K562 (cell line): ENCODE results near the gene CPLX3. TPM values are rescaled to one million over a fixed set of nuclear protein-coding genes. Genes with fewer than 3 reads are reported as not detected.

Source experiments
- microRNA-seq: library from miRNA; unstranded; fragments of <30 nt; microRNA quantifications from one replicate; pipeline ENCODE4, GENCODE V29; 2018; ENCODE audit warnings: borderline microRNAs expressed
- polyA plus RNA-seq, 8 experiments: library from polyadenylated mRNA; depleted of rRNA in 4 of 8; stranded (reverse) in 5 of 8; unstranded in 3 of 8; fragments of >200 nt; fragmentation: Nextera tagmentation in 2 of 8; fragmentation: Illumina TruSeq in 1 of 8; extraction: Ambion mirVana in 2 of 8; extraction: Trizol in 1 of 8; gene quantifications; 2 replicates each; pipeline versions ENCODE4 v1.2.1 to v1.2.3, GENCODE V29; 2011 to 2014; ENCODE audit warnings: inconsistent platforms in 1 of 8, missing spikeins in 1 of 8
- small RNA-seq: library from RNA; depleted of rRNA; stranded (forward); fragments of <200 nt; gene quantifications from one replicate; pipeline ENCODE3, GENCODE V24; 2014
- total RNA-seq, 7 experiments: library from RNA; depleted of rRNA in 6 of 7; stranded (reverse); fragments of >200 nt in 6 of 7; fragmentation: Illumina TruSeq in 2 of 7; extraction: Trizol in 2 of 7; gene quantifications; 2 replicates each; pipeline versions ENCODE4 v1.2.1 to v1.2.3, GENCODE V29; 2011 to 2021; ENCODE audit warnings: low replicate concordance in 1 of 7

Gene CPLX3
- total and polyA plus RNA-seq, 9 of the 15 experiments (the other 6 are each of a cell fraction or from before 2014, with no cell fraction given): not detected

Small RNAs within 50 kb of the gene (microRNA-seq; reads per million reads assigned to microRNA genes)
- not detected for gene MIR4513
- 0.73 reads per million for gene MIR6882

Small RNAs within 50 kb of the gene (small RNA-seq; reads per million reads assigned to genes)
- gene CPLX3 (not detected), gene MIR4513 (not detected), gene MIR6882 (0.26 reads per million)

Other genes with a start within 250 kb of the CPLX3 start
Only the 7 nearest of the 14 such genes appear.
- gene CYP1A2, start 77.8 kb upstream of the CPLX3 start, total RNA-seq (2014; rRNA removed): not detected in 2 replicates
- not detected in 2 replicates for gene CYP1A2, start 77.8 kb upstream of the CPLX3 start, total RNA-seq (2014; rRNA removed; fragmentation: Illumina TruSeq; extraction: Trizol)
- not detected in 2 replicates for gene CYP1A2, start 77.8 kb upstream of the CPLX3 start, total RNA-seq (2015; rRNA removed; fragmentation: Illumina TruSeq; extraction: Trizol)
- gene CYP1A2, start 77.8 kb upstream of the CPLX3 start, total RNA-seq (2021): not detected in 2 replicates
- gene CYP1A2, start 77.8 kb upstream of the CPLX3 start, polyA plus RNA-seq (2011; rRNA removed): not detected in 2 replicates
- gene CYP1A2, start 77.8 kb upstream of the CPLX3 start, polyA plus RNA-seq (2014; fragmentation: Illumina TruSeq; extraction: Trizol): not detected in 2 replicates
- gene CYP1A2, start 77.8 kb upstream of the CPLX3 start, polyA plus RNA-seq (2014; fragmentation: Nextera tagmentation; extraction: Ambion mirVana): not detected
- gene CYP1A2, start 77.8 kb upstream of the CPLX3 start, polyA plus RNA-seq (2014; rRNA removed): not detected in 2 replicates
- gene CSK, start 44.5 kb upstream of the CPLX3 start, total RNA-seq (2014; rRNA removed): 22.7 and 25.4 TPM in 2 replicates
- gene CSK, start 44.5 kb upstream of the CPLX3 start, total RNA-seq (2014; rRNA removed; fragmentation: Illumina TruSeq; extraction: Trizol): 9.2 and 13.8 TPM in 2 replicates
- 22.5 and 24.8 TPM in 2 replicates for gene CSK, start 44.5 kb upstream of the CPLX3 start, total RNA-seq (2015; rRNA removed; fragmentation: Illumina TruSeq; extraction: Trizol)
- 108 and 112 TPM in 2 replicates for gene CSK, start 44.5 kb upstream of the CPLX3 start, total RNA-seq (2021)
- 17.2 and 21.5 TPM in 2 replicates for gene CSK, start 44.5 kb upstream of the CPLX3 start, polyA plus RNA-seq (2011; rRNA removed)
- gene CSK, start 44.5 kb upstream of the CPLX3 start, polyA plus RNA-seq (2014; fragmentation: Illumina TruSeq; extraction: Trizol): 63.0 and 74.3 TPM in 2 replicates
- 1 to 10 TPM; 1.5 to 2.4 TPM for gene CSK, start 44.5 kb upstream of the CPLX3 start, polyA plus RNA-seq (2014; fragmentation: Nextera tagmentation; extraction: Ambion mirVana)
- gene CSK, start 44.5 kb upstream of the CPLX3 start, polyA plus RNA-seq (2014; rRNA removed): 32.6 and 41.5 TPM in 2 replicates
- gene LMAN1L, start 13.8 kb upstream of the CPLX3 start, total RNA-seq (2014; rRNA removed): not detected in 2 replicates
- not detected in 2 replicates for gene LMAN1L, start 13.8 kb upstream of the CPLX3 start, total RNA-seq (2014; rRNA removed; fragmentation: Illumina TruSeq; extraction: Trizol)
- not detected in 2 replicates for gene LMAN1L, start 13.8 kb upstream of the CPLX3 start, total RNA-seq (2015; rRNA removed; fragmentation: Illumina TruSeq; extraction: Trizol)
- not detected in 2 replicates for gene LMAN1L, start 13.8 kb upstream of the CPLX3 start, total RNA-seq (2021)
- gene LMAN1L, start 13.8 kb upstream of the CPLX3 start, polyA plus RNA-seq (2011; rRNA removed): not detected in 2 replicates
- not detected in 2 replicates for gene LMAN1L, start 13.8 kb upstream of the CPLX3 start, polyA plus RNA-seq (2014; fragmentation: Illumina TruSeq; extraction: Trizol)
- not detected for gene LMAN1L, start 13.8 kb upstream of the CPLX3 start, polyA plus RNA-seq (2014; fragmentation: Nextera tagmentation; extraction: Ambion mirVana)
- not detected in 2 replicates for gene LMAN1L, start 13.8 kb upstream of the CPLX3 start, polyA plus RNA-seq (2014; rRNA removed)
- 34.9 and 35.9 TPM in 2 replicates for gene ULK3, start 16.5 kb downstream of the CPLX3 start, total RNA-seq (2014; rRNA removed)
- gene ULK3, start 16.5 kb downstream of the CPLX3 start, total RNA-seq (2014; rRNA removed; fragmentation: Illumina TruSeq; extraction: Trizol): 18.2 and 19.3 TPM in 2 replicates
- 24.9 and 25.5 TPM in 2 replicates for gene ULK3, start 16.5 kb downstream of the CPLX3 start, total RNA-seq (2015; rRNA removed; fragmentation: Illumina TruSeq; extraction: Trizol)
- gene ULK3, start 16.5 kb downstream of the CPLX3 start, total RNA-seq (2021): 36.9 and 38.3 TPM in 2 replicates
- 61.5 and 68.0 TPM in 2 replicates for gene ULK3, start 16.5 kb downstream of the CPLX3 start, polyA plus RNA-seq (2011; rRNA removed)
- 43.2 and 49.7 TPM in 2 replicates for gene ULK3, start 16.5 kb downstream of the CPLX3 start, polyA plus RNA-seq (2014; fragmentation: Illumina TruSeq; extraction: Trizol)
- under 1 TPM; 0.68 to 0.88 TPM for gene ULK3, start 16.5 kb downstream of the CPLX3 start, polyA plus RNA-seq (2014; fragmentation: Nextera tagmentation; extraction: Ambion mirVana)
- 60.9 and 62.5 TPM in 2 replicates for gene ULK3, start 16.5 kb downstream of the CPLX3 start, polyA plus RNA-seq (2014; rRNA removed)
- gene SCAMP2, start 46.7 kb downstream of the CPLX3 start, total RNA-seq (2014; rRNA removed): 15.2 and 23.5 TPM in 2 replicates
- 16.0 and 17.0 TPM in 2 replicates for gene SCAMP2, start 46.7 kb downstream of the CPLX3 start, total RNA-seq (2014; rRNA removed; fragmentation: Illumina TruSeq; extraction: Trizol)
- 20.0 and 20.1 TPM in 2 replicates for gene SCAMP2, start 46.7 kb downstream of the CPLX3 start, total RNA-seq (2015; rRNA removed; fragmentation: Illumina TruSeq; extraction: Trizol)
- gene SCAMP2, start 46.7 kb downstream of the CPLX3 start, total RNA-seq (2021): 40.9 and 44.6 TPM in 2 replicates
- gene SCAMP2, start 46.7 kb downstream of the CPLX3 start, polyA plus RNA-seq (2011; rRNA removed): 40.2 and 90.8 TPM in 2 replicates
- gene SCAMP2, start 46.7 kb downstream of the CPLX3 start, polyA plus RNA-seq (2014; fragmentation: Illumina TruSeq; extraction: Trizol): 53.7 and 61.1 TPM in 2 replicates
- 10 to 100 TPM in 1 of 2 experiments, 1 to 10 TPM in 1; 5.9 to 11.2 TPM for gene SCAMP2, start 46.7 kb downstream of the CPLX3 start, polyA plus RNA-seq (2014; fragmentation: Nextera tagmentation; extraction: Ambion mirVana)
- gene SCAMP2, start 46.7 kb downstream of the CPLX3 start, polyA plus RNA-seq (2014; rRNA removed): 28.1 and 40.0 TPM in 2 replicates
- 40.5 and 58.3 TPM in 2 replicates for gene MPI, start 63.4 kb downstream of the CPLX3 start, total RNA-seq (2014; rRNA removed)
- gene MPI, start 63.4 kb downstream of the CPLX3 start, total RNA-seq (2014; rRNA removed; fragmentation: Illumina TruSeq; extraction: Trizol): 28.1 and 34.5 TPM in 2 replicates
- 28.8 and 30.7 TPM in 2 replicates for gene MPI, start 63.4 kb downstream of the CPLX3 start, total RNA-seq (2015; rRNA removed; fragmentation: Illumina TruSeq; extraction: Trizol)
- gene MPI, start 63.4 kb downstream of the CPLX3 start, total RNA-seq (2021): 40.3 and 42.1 TPM in 2 replicates
- gene MPI, start 63.4 kb downstream of the CPLX3 start, polyA plus RNA-seq (2011; rRNA removed): 56.8 and 73.8 TPM in 2 replicates
- gene MPI, start 63.4 kb downstream of the CPLX3 start, polyA plus RNA-seq (2014; fragmentation: Illumina TruSeq; extraction: Trizol): 78.7 and 105 TPM in 2 replicates
- gene MPI, start 63.4 kb downstream of the CPLX3 start, polyA plus RNA-seq (2014; fragmentation: Nextera tagmentation; extraction: Ambion mirVana): 10 to 100 TPM; 41.8 to 46.7 TPM
- gene MPI, start 63.4 kb downstream of the CPLX3 start, polyA plus RNA-seq (2014; rRNA removed): 36.3 and 41.2 TPM in 2 replicates
- gene FAM219B, start 80.2 kb downstream of the CPLX3 start, total RNA-seq (2014; rRNA removed): 26.1 and 27.6 TPM in 2 replicates
- 28.2 and 29.4 TPM in 2 replicates for gene FAM219B, start 80.2 kb downstream of the CPLX3 start, total RNA-seq (2014; rRNA removed; fragmentation: Illumina TruSeq; extraction: Trizol)
- 17.5 and 19.1 TPM in 2 replicates for gene FAM219B, start 80.2 kb downstream of the CPLX3 start, total RNA-seq (2015; rRNA removed; fragmentation: Illumina TruSeq; extraction: Trizol)
- 40.3 and 43.0 TPM in 2 replicates for gene FAM219B, start 80.2 kb downstream of the CPLX3 start, total RNA-seq (2021)
- 50.4 and 58.4 TPM in 2 replicates for gene FAM219B, start 80.2 kb downstream of the CPLX3 start, polyA plus RNA-seq (2011; rRNA removed)
- 29.7 and 35.3 TPM in 2 replicates for gene FAM219B, start 80.2 kb downstream of the CPLX3 start, polyA plus RNA-seq (2014; fragmentation: Illumina TruSeq; extraction: Trizol)
- 10 to 100 TPM in 1 of 2 experiments, 1 to 10 TPM in 1; 6.8 to 10.2 TPM for gene FAM219B, start 80.2 kb downstream of the CPLX3 start, polyA plus RNA-seq (2014; fragmentation: Nextera tagmentation; extraction: Ambion mirVana)
- gene FAM219B, start 80.2 kb downstream of the CPLX3 start, polyA plus RNA-seq (2014; rRNA removed): 47.9 and 50.4 TPM in 2 replicates